GM21381 (cell line): ENCODE data around the gene KCNQ1.

Source experiments
- ATAC-seq: cut with Tn5 transposase; IDR thresholded peaks from one replicate; pipeline ENCODE4 v1.9.1; 2021; ENCODE audit warnings: mild to moderate bottlenecking, moderate library complexity; ENCODE audit not compliant: unreplicated experiment

KCNQ1 gene

GRCh38 chr11:2839395-2839943, 394.7 kb downstream of the KCNQ1 start:
- no peak for ATAC-seq

DNA sequence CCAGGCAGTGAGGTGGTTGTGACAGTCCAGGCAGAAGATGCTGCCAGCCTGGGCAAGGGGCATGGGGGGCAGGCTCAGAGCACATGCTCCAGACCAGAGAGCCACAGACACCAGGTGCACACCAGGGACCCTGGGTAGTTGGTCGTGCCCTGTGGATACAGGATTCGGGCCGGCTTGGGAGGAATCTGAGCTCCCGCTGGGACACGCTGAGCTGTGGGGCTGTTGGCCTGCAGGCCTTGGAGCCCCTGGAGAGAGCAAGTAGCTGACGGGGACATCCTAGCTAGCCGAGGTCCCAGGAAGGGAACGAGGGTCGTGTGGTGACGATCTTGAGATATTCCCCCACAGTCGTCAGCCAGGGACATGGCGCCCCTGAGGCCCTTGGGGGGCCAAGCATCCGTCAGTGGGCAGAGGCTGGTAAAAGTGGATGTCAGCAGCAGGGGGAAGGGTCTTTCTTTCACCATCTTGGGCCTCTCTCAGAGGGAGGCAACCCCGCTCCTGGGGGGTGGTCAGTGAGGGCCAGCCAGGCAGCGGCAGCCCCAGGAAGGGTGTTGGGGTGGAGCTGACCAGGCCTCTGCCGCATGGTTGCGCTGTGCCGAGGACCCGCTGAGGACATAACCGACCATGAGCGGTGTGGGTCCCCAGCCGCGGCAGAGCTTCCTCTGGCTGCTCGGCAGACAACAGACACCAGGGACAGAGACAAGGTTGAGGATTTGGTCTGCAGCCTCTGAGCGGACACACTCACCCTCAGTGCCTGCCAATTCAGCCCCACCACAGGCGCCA, 396.8 kb downstream of the KCNQ1 start:
- no peak for ATAC-seq

- no peak for ATAC-seq
Observed at GRCh38 chr11:2842876-2843275, 398.1 kb downstream of the KCNQ1 start.

GRCh38 chr11:2843551-2843950, 398.7 kb downstream of the KCNQ1 start:
- ATAC-seq: no peak

DNA sequence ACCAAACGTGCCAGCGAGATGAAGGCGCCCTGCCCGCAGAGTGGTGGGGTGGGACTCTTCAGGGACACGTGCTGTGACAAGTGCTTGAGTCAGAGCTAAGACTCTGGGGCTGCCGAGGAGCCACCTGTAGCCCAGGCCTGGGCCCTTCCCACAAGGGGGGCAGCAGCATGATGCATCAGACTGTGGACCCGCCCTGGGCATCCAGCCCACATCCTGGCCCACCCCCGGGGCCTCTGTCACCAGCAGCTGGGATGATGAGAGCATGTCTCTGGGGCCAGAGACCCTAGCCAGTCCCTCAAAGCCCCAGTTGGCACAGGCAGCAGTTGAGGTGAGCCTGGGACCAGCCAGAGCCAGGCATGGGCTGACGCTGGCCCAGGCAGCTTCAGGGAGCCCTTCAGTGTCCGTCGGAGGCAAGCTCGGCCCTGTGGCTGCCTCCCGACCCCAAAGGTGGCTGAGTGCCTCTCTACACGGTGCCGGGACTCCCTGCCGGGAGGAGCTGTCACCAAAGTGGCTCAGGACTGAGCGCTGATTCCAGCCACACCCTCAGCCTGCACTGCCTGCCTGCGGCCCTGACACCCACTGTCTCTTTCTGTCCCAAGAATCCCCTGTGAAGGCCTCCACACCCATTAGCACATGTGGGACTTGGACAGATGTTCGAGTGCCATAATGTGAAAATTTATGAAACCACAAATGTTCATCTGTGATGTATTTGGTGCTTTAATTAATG, 399.5 kb downstream of the KCNQ1 start:
- ATAC-seq: no peak

- no peak for ATAC-seq
Observed at GRCh38 chr11:2844996-2845395, 400.2 kb downstream of the KCNQ1 start.

GRCh38 chr11:2846056-2846455, 401.2 kb downstream of the KCNQ1 start:
- no peak for ATAC-seq

DNA sequence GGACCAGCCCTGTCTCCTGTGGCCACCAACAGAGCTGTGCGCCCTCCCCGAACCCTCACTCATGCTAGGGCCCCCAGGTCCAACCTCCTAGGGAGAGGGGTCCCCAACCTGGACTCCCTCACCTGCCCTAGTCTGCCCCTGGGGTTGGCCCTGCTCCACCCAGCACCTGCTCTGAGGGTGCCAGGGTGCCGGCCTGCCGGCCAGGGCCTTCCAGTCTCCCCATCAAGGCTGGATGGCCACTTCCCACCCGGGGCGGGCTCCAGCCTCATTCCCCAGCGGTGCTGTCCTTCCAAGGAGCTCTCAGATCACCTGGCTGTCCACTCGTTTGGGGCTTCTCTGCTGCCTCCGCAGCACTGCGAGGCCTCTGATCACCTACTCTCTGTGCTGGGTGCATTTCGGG, 401.7 kb downstream of the KCNQ1 start:
- no peak for ATAC-seq

DNA sequence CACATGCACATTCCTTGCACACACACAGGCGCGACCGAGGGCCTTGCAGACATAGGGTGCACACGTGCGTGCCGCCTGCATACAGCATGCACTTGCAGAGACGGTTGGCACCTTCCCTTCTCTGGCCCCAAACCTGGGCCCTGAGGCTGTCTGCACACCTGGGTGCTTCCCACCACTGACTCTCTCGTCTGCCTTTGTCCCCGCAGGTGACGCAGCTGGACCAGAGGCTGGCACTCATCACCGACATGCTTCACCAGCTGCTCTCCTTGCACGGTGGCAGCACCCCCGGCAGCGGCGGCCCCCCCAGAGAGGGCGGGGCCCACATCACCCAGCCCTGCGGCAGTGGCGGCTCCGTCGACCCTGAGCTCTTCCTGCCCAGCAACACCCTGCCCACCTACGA, 402.8 kb downstream of the KCNQ1 start:
- no peak for ATAC-seq

DNA sequence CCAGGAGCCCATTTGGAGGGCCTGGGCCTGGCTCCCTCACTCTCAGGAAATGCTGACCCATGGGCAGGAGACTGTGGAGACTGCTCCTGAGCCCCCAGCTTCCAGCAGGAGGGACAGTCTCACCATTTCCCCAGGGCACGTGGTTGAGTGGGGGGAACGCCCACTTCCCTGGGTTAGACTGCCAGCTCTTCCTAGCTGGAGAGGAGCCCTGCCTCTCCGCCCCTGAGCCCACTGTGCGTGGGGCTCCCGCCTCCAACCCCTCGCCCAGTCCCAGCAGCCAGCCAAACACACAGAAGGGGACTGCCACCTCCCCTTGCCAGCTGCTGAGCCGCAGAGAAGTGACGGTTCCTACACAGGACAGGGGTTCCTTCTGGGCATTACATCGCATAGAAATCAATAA, 403.7 kb downstream of the KCNQ1 start:
- no peak for ATAC-seq

DNA sequence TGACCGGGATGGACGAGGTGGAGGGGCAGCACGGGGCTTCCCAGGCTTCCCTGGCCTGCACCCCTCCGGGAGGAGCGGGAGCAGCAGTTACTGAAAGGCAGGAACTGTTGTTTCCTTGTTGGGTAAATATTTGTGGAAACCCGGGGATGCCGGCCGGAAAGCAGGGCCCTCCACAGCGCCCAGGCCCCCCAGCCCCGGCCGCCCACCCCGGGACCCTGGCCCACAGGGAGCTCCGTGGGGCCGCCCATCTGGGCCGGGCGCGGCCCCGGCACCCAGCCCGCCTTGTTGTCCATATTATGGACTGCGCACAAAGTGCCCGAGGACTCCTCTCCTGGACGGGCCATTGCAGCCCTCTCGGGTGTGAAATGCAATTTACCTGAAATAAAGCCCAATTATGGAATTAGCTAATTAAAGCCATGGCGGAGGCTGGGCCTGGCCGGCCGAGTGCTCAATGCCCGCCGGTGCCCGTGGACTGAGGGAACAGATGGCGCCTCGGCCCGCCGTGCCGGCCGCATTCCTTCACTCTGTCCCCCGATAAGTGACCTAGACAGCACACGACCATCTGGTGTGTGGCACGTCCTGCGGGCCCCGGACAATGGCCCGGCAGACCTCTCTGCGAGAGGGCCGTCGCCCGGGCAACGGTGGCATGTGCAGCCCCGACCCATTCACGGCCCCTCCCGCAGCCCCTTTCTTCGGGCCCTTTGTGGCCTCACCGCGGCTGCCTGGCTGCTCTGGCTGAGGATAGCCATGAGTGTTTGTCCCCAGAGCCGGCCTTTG, 405.4 kb downstream of the KCNQ1 start:
- ATAC-seq: no peak

DNA sequence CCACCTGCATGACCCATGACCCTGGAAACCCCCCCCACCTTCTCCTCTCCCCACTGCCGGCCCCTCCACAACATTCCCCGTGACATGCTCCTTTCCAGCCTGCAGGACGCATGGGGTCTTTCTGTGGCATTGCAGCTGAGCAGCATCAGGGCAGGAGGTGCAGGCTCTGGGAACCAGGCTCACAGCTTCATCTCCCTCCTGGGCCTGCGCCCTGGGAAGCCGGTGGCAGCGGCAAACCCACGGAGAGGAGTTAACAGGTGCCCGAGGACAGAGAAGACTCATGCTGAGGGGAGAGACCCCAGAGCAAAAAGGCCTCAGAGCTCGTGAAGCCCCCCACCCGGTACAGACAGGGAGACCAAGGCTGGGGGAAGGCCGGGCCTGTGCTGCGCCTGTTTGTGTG, 408.6 kb downstream of the KCNQ1 start:
- no peak for ATAC-seq

- no peak for ATAC-seq
Observed at GRCh38 chr11:2853997-2854560, 409.3 kb downstream of the KCNQ1 start.

DNA sequence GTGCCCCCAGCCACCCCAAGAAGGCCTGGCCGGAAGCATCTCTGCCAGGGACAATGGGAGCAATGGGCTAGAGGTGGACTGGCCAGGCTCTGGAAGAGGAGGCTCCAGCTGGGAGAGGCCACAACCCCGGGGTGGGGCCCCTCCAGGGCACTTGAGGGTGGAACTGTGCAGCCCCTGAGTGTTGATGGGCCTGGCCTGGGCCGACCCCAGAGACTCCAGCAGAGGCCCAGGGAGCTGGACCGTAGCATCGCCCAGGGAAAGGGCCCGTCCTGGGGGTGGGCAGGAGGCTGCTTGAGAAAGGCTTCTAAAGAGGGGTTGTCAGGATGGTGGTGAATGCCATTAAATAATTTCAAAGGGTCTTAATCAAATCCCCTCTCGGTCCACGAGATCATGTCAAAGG, 410.4 kb downstream of the KCNQ1 start:
- no peak for ATAC-seq

- no peak for ATAC-seq
Observed at GRCh38 chr11:2857276-2857675, 412.5 kb downstream of the KCNQ1 start.

- ATAC-seq: no peak
Observed at GRCh38 chr11:2857918-2858317, 413.1 kb downstream of the KCNQ1 start.

DNA sequence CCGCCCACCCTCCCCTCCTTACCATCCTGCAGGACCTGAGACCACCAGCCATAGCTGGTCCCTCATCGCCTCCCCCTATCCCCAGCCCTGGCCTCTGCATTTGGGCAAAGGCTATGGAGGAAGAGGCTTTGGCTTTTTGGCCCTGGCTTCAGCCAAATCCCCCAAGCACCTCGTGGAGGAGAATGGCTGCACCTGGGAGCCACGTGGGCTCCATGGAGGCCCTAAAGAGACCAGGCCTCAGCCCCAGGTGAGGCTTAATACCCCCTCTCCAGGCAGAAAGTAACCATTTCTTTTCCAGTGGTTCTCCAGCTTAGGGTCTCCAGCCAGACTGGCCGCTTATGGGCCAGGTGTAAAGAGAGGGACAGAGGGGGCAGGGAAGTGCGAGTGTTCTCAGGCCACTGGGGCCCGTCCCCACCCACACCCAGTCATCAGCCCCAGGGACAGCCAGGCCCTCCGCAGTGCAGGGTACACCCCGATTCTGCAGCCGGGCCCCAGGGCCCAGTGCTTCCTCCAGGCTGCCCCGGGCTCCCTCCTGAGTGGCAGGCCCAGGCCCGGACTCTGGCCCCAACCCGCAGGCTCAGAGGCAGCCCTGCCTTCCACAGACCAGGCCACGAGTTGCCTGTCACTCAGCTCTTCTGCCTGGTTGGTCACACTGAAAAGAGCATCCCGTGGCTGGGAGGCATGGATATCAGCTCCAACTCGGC, 414.3 kb downstream of the KCNQ1 start:
- ATAC-seq: no peak

- ATAC-seq: no peak
Observed at GRCh38 chr11:2859699-2860037, 414.9 kb downstream of the KCNQ1 start.

- ATAC-seq: no peak
Observed at GRCh38 chr11:2860636-2861035, 415.8 kb downstream of the KCNQ1 start.

- no peak for ATAC-seq
Observed at GRCh38 chr11:2862395-2863275, 417.8 kb downstream of the KCNQ1 start.
